Caco-2 (cell line): ENCODE results near the gene NFATC1. TPM values are rescaled to one million over a fixed set of nuclear protein-coding genes. Genes with fewer than 3 reads are reported as not detected.

Source experiments
- BruUV-seq: library from RNA; stranded (reverse); fragments of 400-500 nt; replicated peaks from 2 replicates; lab custom pipeline; 2021; lab: Mats Ljungman, UMichigan
- CTCF ChIA-PET: fragments of 300-600 bp; sonication (Branson Sonifier 250); formaldehyde crosslinking; loops from one replicate; lab custom pipeline; 2022; ENCODE audit warnings: antibody characterized with exemption; lab: Charles Lee
- POLR2A ChIA-PET: fragments of 300-600 bp; sonication (Branson Sonifier 250); formaldehyde crosslinking; loops from one replicate; lab custom pipeline; 2022; ENCODE audit warnings: antibody characterized with exemption; lab: Charles Lee
- DNase-seq, 2 experiments: peaks; one replicate each; pipeline versions ENCODE4 v3.0.0 to v3.0.0-alpha.2; 2020 to 2022
- H3K27me3 ChIP-seq: replicated peaks from 2 replicates; pipeline ENCODE4 v1.6.0; 2011; ENCODE audit warnings: low read length; ENCODE audit not compliant: control insufficient read depth, insufficient read depth
- H3K36me3 ChIP-seq: 2 replicates; pipeline ENCODE4 v1.5.1; 2011; ENCODE audit warnings: low read length; ENCODE audit not compliant: control insufficient read depth, insufficient read depth
- H3K4me1 ChIP-seq: fragments of 250-450 bp; sonication (Bioruptor Pico); 2 replicates; pipeline ENCODE4 v1.5.1; 2020; ENCODE audit warnings: mild to moderate bottlenecking
- H3K4me3 ChIP-seq: 2 replicates; pipeline ENCODE4 v1.5.1; 2011; ENCODE audit warnings: low read depth, mild to moderate bottlenecking, control low read depth, low read length
- H3K9me3 ChIP-seq: fragments of 250-450 bp; sonication (Bioruptor Pico); 2 replicates; pipeline ENCODE4 v1.5.1; 2020; ENCODE audit warnings: mild to moderate bottlenecking, moderate library complexity
- H3K27ac Mint-ChIP-seq: one replicate; pipeline ENCODE4 v1.8.0; 2022; ENCODE audit warnings: mixed read lengths; ENCODE audit not compliant: unreplicated experiment
- H3K27me3 Mint-ChIP-seq: one replicate; pipeline ENCODE4 v1.8.0; 2022; ENCODE audit warnings: mixed read lengths; ENCODE audit not compliant: insufficient read depth, unreplicated experiment
- H3K36me3 Mint-ChIP-seq: one replicate; pipeline ENCODE4 v1.8.0; 2022; ENCODE audit warnings: mild to moderate bottlenecking, mixed read lengths; ENCODE audit not compliant: insufficient read depth, unreplicated experiment
- H3K4me1 Mint-ChIP-seq: one replicate; pipeline ENCODE4 v1.8.0; 2022; ENCODE audit warnings: low read depth, mixed read lengths; ENCODE audit not compliant: unreplicated experiment
- H3K4me3 Mint-ChIP-seq: one replicate; pipeline ENCODE4 v1.8.0; 2022; ENCODE audit warnings: mild to moderate bottlenecking, moderate library complexity, mixed read lengths; ENCODE audit not compliant: unreplicated experiment
- H3K9me3 Mint-ChIP-seq: one replicate; pipeline ENCODE4 v1.8.0; 2022; ENCODE audit warnings: mixed read lengths; ENCODE audit not compliant: unreplicated experiment
- CTCF ChIP-seq, 2 experiments: fragments of 200-600 bp in 1 of 2; IDR thresholded peaks; 1 replicate in 1 of 2; 2 replicates in 1 of 2; pipeline versions ENCODE4 v1.5.1 to v1.8.0; 2011 to 2022; ENCODE audit warnings: antibody characterized with exemption in 1 of 2, control low read depth in 1 of 2, inconsistent platforms in 1 of 2, low read depth in 1 of 2, low read length in 1 of 2, mild to moderate bottlenecking in 1 of 2, moderate library complexity in 1 of 2; ENCODE audit not compliant: insufficient read depth in 1 of 2, severe bottlenecking in 1 of 2, unreplicated experiment in 1 of 2
- intact Hi-C: fragments of 100-400 bp; cut with micrococcal nuclease; formaldehyde crosslinking; loops from one replicate; pipeline ENCODE4 v1.10.0; 2022; ENCODE audit not compliant: unreplicated experiment
- total RNA-seq: library from RNA; stranded (reverse); gene quantifications from 2 replicates; pipeline ENCODE4 v1.2.3, GENCODE V29; 2022

NFATC1 gene
- total RNA-seq, 1 experiment from 2014 or later, result 0.66 TPM

GRCh38 chr18:79542213-79542612 lies 146.5 kb downstream of the NFATC1 start:
- Mint-ChIP-seq H3K27me3 (peaks cover 9% of the 10 kb centered on the region), H3K9me3 (peaks cover 20% of the 10 kb centered on the region)

GRCh38 chr18:79542876-79543750 lies 147.4 kb downstream of the NFATC1 start:
- H3K27me3 ChIP-seq, result no peaks in the 10 kb centered on the region
- POLR2A ChIA-PET, result no interaction called here
- BruUV-seq, result no TSS peak
- intact Hi-C loops, result no loop called here
- H3K9me3 Mint-ChIP-seq, result peaks cover 20% of the 10 kb centered on the region
- H3K27me3 Mint-ChIP-seq, result peaks cover 9% of the 10 kb centered on the region
- TF ChIP-seq CTCF (IDR thresholded peaks at IDR 0.05; ENCODE audit: insufficient read depth in 1 of 2, low read depth in 1 of 2, low read length in 1 of 2, severe bottlenecking in 1 of 2, unreplicated experiment in 1 of 2), result no peak
- H3K27ac Mint-ChIP-seq, result no peak overlapping the region
- no peaks in the 10 kb centered on the region for H3K36me3 Mint-ChIP-seq
- H3K4me3 ChIP-seq, result no peak overlapping the region
- no peaks in the 10 kb centered on the region for H3K9me3 ChIP-seq
- no peaks in the 10 kb centered on the region for H3K4me1 ChIP-seq
- no peaks in the 10 kb centered on the region for H3K4me1 Mint-ChIP-seq
- no peak overlapping the region for H3K4me3 Mint-ChIP-seq
- CTCF ChIA-PET, result no interaction called here
- no peaks in the 10 kb centered on the region for H3K36me3 ChIP-seq
- no peak for DNase-seq

More at GRCh38 chr18:79542213-79542612, 146.5 kb downstream of the NFATC1 start:
- no peaks in the 10 kb centered on the region for H3K4me1 Mint-ChIP-seq
- H3K27ac Mint-ChIP-seq, result no peak overlapping the region
- no peak for DNase-seq
- H3K36me3 Mint-ChIP-seq, result no peaks in the 10 kb centered on the region
- no peaks in the 10 kb centered on the region for H3K9me3 ChIP-seq
- no peaks in the 10 kb centered on the region for H3K4me1 ChIP-seq
- H3K4me3 ChIP-seq, result no peak overlapping the region
- no peaks in the 10 kb centered on the region for H3K36me3 ChIP-seq
- intact Hi-C loops, result no loop called here
- BruUV-seq, result no TSS peak
- ChIA-PET POLR2A (no interaction called here), CTCF (no interaction called here)
- no peak for TF ChIP-seq CTCF (IDR thresholded peaks at IDR 0.05; ENCODE audit: insufficient read depth in 1 of 2, low read depth in 1 of 2, low read length in 1 of 2, severe bottlenecking in 1 of 2, unreplicated experiment in 1 of 2)
- H3K27me3 ChIP-seq, result no peaks in the 10 kb centered on the region
- H3K4me3 Mint-ChIP-seq, result no peak overlapping the region

- H3K4me1 Mint-ChIP-seq, result no peaks in the 10 kb centered on the region
- Histone ChIP-seq H3K9me3 (no peaks in the 10 kb centered on the region), H3K4me3 (no peak overlapping the region), H3K4me1 (no peaks in the 10 kb centered on the region), H3K36me3 (no peaks in the 10 kb centered on the region), H3K27me3 (no peaks in the 10 kb centered on the region)
- intact Hi-C loops, result no loop called here
- peaks cover 9% of the 10 kb centered on the region for H3K27me3 Mint-ChIP-seq
- H3K27ac Mint-ChIP-seq, result no peak overlapping the region
- no peaks in the 10 kb centered on the region for H3K36me3 Mint-ChIP-seq
- CTCF ChIA-PET, result no interaction called here
- no peak for DNase-seq
- no peak for TF ChIP-seq CTCF (IDR thresholded peaks at IDR 0.05; ENCODE audit: insufficient read depth in 1 of 2, low read depth in 1 of 2, low read length in 1 of 2, severe bottlenecking in 1 of 2, unreplicated experiment in 1 of 2)
- no TSS peak for BruUV-seq
- POLR2A ChIA-PET, result no interaction called here
- peaks cover 20% of the 10 kb centered on the region for H3K9me3 Mint-ChIP-seq
- H3K4me3 Mint-ChIP-seq, result no peak overlapping the region
Observed at GRCh38 chr18:79543861-79544385, 148.2 kb downstream of the NFATC1 start.
